GM19025 (cell line): ENCODE data around the gene SHROOM4.

Source experiments
- ATAC-seq: cut with Tn5 transposase; IDR thresholded peaks from one replicate; pipeline ENCODE4 v1.9.1; 2021; ENCODE audit warnings: mild to moderate bottlenecking, low read depth, moderate library complexity; ENCODE audit not compliant: unreplicated experiment

The SHROOM4 gene, protein sequence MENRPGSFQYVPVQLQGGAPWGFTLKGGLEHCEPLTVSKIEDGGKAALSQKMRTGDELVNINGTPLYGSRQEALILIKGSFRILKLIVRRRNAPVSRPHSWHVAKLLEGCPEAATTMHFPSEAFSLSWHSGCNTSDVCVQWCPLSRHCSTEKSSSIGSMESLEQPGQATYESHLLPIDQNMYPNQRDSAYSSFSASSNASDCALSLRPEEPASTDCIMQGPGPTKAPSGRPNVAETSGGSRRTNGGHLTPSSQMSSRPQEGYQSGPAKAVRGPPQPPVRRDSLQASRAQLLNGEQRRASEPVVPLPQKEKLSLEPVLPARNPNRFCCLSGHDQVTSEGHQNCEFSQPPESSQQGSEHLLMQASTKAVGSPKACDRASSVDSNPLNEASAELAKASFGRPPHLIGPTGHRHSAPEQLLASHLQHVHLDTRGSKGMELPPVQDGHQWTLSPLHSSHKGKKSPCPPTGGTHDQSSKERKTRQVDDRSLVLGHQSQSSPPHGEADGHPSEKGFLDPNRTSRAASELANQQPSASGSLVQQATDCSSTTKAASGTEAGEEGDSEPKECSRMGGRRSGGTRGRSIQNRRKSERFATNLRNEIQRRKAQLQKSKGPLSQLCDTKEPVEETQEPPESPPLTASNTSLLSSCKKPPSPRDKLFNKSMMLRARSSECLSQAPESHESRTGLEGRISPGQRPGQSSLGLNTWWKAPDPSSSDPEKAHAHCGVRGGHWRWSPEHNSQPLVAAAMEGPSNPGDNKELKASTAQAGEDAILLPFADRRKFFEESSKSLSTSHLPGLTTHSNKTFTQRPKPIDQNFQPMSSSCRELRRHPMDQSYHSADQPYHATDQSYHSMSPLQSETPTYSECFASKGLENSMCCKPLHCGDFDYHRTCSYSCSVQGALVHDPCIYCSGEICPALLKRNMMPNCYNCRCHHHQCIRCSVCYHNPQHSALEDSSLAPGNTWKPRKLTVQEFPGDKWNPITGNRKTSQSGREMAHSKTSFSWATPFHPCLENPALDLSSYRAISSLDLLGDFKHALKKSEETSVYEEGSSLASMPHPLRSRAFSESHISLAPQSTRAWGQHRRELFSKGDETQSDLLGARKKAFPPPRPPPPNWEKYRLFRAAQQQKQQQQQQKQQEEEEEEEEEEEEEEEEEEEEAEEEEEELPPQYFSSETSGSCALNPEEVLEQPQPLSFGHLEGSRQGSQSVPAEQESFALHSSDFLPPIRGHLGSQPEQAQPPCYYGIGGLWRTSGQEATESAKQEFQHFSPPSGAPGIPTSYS (N-terminal part only)

DNA sequence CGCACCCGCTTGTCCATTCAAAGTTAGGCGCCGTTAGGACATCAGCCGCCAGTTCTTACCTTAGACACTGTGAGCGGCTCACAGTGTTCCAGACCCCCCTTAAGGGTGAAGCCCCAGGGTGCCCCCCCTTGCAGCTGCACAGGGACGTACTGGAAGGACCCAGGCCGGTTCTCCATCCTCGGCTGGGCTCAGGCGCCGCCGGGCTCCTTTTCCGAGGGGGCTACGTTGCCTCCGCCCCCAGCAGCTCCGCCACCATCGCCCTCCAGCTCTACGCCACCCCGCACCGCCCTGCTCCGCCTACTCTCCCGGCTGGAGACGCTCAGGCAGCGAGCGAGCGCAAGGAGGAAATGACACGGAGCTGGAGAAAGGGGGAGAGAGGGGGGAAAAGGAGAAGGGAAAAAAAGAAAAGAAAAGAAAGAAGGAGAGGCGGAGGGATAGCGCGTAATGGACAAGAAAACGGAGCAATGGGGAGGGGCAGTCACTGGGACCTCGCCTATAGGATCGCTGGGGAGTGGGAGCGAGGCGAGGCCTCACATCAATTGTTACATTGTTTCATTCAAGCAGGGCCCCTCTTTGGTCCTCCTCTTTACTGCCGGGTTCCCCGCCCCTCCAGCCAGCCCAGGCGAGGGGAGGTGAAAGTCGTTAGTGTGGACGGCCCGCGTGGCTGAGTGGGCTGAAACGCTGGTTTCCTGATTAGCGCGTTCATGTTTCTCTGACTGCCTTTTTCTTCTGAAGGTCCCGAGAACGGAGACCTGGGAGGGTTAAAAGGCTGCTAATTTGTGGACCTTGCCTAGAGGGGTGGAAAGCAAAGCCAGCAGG lies at the start of gene SHROOM4:
SHROOM4 (minus strand) TSS at position 352 of the 819 bp plus-strand sequence; CDS start at position 176, 176 bp downstream.
- ATAC-seq = no peak

GRCh38 chrX:50863471-50863870 lies 49.5 kb upstream of the SHROOM4 start:
- no peak for ATAC-seq

DNA sequence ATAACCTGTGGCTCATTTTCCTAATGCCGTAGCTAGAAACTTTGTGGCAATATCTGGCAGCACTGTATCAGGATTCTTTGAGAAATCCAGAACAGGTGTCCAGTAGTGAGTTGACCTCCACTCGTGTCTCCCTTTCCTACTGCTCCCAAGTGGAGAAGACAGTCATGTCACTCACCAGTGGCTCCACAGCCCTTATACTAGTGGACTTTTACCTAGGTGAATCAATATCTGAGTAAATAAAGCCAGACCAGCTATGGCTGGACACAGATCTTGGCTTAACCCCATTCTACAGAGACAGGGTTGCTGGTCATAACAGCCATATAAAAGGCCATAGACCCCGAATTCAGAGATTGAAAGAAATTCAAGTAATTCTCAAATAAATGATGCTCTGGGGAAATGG lies 46.5 kb upstream of the SHROOM4 start:
- ATAC-seq = no peak

DNA sequence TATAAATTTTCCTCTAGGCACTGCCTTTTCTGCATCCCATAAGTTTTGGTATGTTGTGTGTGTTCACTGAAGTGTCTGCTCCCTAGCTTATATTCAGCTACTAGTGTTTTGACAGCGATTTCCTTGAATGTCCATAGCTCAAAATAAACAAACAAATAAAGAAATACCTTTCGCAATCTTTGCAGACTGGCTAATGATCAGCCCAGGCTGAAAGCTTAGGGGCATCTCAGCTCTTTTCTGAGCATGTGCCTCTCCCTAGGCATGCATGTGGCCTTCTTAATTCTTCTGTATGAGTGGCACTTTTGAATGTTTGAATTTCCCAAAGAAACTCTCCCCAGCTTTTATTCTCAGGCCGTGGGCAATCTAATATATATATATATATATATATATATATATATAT lies 44.6 kb upstream of the SHROOM4 start:
- ATAC-seq = no peak

- ATAC-seq = no peak
Measured at GRCh38 chrX:50853399-50853798, 39.4 kb upstream of the SHROOM4 start.

DNA sequence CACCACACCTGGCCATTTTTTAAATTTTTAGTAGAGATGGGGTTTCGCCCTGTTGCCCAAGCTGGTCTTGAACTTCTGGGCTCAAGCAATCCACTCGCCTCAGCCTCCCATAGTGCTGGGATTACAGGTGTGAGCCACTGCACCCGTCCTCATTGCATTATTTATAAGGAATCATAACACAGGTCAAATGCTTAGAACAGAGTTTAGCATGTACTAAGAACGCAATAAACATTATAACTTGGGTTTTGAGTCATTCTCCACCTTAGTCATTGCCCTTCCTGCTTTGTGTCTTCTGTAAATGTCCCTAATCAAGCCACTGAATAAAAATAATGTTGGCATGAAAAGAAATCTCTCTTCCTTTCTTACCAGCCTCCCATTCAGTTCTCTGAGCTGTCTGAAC lies 38.5 kb upstream of the SHROOM4 start:
- ATAC-seq = no peak

GRCh38 chrX:50842221-50842620 lies 28.2 kb upstream of the SHROOM4 start:
- no peak for ATAC-seq

- no peak for ATAC-seq
Measured at GRCh38 chrX:50839730-50840129, 25.7 kb upstream of the SHROOM4 start.

- no peak for ATAC-seq
Measured at GRCh38 chrX:50838820-50839600, 25.0 kb upstream of the SHROOM4 start.

DNA sequence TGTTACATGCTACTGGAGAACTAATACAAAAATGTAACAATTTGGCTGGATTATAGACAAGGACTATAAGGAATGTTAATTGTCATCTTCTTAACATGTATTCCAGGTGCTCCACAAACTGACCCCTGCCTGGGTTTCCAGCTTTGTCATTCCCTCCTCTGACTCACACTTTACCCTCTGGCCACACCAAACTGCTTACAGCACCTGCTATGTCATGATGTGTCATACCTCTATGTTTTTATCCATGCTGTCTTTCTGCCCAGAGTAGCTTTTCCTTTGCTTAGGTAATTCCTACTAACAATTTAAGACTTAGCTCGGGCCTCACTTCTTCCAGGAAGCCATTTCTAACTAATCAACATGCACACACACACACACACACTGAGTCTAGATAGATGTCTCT lies 14.0 kb upstream of the SHROOM4 start:
- ATAC-seq = no peak

GRCh38 chrX:50825825-50826224 lies 11.8 kb upstream of the SHROOM4 start:
- ATAC-seq = no peak

- no peak for ATAC-seq
Measured at GRCh38 chrX:50818986-50819385, 5.0 kb upstream of the SHROOM4 start.

GRCh38 chrX:50815120-50815519 lies 1.1 kb upstream of the SHROOM4 start:
- no peak for ATAC-seq

GRCh38 chrX:50814701-50815100 lies 707 bp upstream of the SHROOM4 start:
- ATAC-seq = no peak

GRCh38 chrX:50812995-50813842 lies 775 bp downstream of the SHROOM4 start:
- no peak for ATAC-seq

- no peak for ATAC-seq
Measured at GRCh38 chrX:50805276-50805675, 8.7 kb downstream of the SHROOM4 start.

GRCh38 chrX:50801135-50801534 lies 12.9 kb downstream of the SHROOM4 start:
- no peak for ATAC-seq

DNA sequence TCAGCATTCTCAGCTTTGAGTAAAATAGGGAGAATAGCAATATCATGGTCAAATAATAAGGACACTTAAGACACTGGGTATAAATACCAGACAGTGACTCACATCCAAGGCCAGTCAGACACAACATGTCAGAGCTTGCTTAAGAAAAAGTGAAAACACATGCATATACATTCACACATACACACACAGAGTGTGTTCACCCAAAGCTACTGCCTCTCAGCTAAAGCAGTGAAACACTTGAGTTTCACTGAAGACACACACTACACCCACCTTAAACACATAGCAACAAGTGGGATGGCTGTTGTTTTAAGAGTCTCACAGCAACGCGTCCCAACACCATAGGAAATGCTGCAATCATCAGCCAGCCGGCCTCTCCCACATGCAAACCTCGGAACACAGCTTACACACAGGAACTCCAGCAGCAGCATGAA lies 14.4 kb downstream of the SHROOM4 start:
- ATAC-seq = no peak
